Measurements from ENCODE around the gene LEPROT.

DNA sequence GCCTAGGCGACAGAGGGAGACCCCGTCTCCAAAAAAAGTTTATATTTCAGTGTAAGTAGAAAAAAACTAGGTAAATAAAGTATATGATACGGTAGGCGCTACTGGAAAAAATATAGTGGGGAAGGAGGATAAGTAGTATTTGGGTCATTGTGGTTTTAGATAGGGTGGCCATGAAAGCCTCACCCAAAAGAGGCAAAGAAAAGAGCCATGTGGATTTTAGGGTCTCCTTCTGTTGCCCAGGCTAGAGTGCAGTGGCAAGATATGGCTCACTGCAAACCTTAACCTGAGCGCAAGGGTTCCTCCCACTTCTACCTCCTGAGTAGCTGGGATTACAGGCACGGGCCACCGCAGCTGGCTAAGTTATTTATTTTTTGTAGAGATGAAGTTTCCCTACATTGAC is 17.1 kb downstream of the LEPROT start:
- TF ChIP-seq RCOR1 (conservative IDR thresholded peaks at IDR 0.05; ENCODE audit: low read depth, low read length) (no peak), CEBPB (IDR thresholded peaks at IDR 0.05; ENCODE audit: borderline replicate concordance in 1 of 2, low read depth in 2 of 2, low read length in 2 of 2) (no peak), POLR2AphosphoS5 (IDR thresholded peaks at IDR 0.05; ENCODE audit: low read length) (no peak), CHD2 (IDR thresholded peaks at IDR 0.05; ENCODE audit: borderline replicate concordance, low read depth, low read length) (no peak), MXI1 (IDR thresholded peaks at IDR 0.05; ENCODE audit: low read depth, low read length) (no peak), RAD21 (IDR thresholded peaks at IDR 0.05; ENCODE audit: insufficient read depth, low read depth, low read length) (no peak), RBBP5 (conservative IDR thresholded peaks at IDR 0.05) (no peak), SUZ12 (IDR thresholded peaks at IDR 0.05; ENCODE audit: unreplicated experiment) (no peak), USF2 (IDR thresholded peaks at IDR 0.05; ENCODE audit: borderline replicate concordance, low read depth, low read length) (no peak), NFIC (IDR thresholded peaks at IDR 0.05; ENCODE audit: low read depth, low read length) (no peak), GABPA (IDR thresholded peaks at IDR 0.05; ENCODE audit: low read depth) (no peak)
